Measurements from ENCODE around the gene INTS15.

Gene INTS15

GRCh38 chr7:6615723-6616555, 26.1 kb downstream of the INTS15 start:
- in situ Hi-C loops (cut with HindIII; ENCODE audit: low pct_unique_long_range_greater_than_20kb, low sequenced_read_pairs) = no loop called here
- TF ChIP-seq JUND (IDR thresholded peaks at IDR 0.05; ENCODE audit: low read depth) = no peak
- peak in 1 of 2 experiments; percentile 35 for DNase-seq (ENCODE audit: low read depth in 1 of 2, low spot score in 1 of 2)

GRCh38 chr7:6616854-6617643, 27.2 kb downstream of the INTS15 start:
- TF ChIP-seq JUND (IDR thresholded peaks at IDR 0.05; ENCODE audit: low read depth) = no peak
- in situ Hi-C loops (cut with HindIII; ENCODE audit: low pct_unique_long_range_greater_than_20kb, low sequenced_read_pairs) = no loop called here
- no peak for DNase-seq (ENCODE audit: low read depth in 1 of 2, low spot score in 1 of 2)

- in situ Hi-C loops (cut with HindIII; ENCODE audit: low pct_unique_long_range_greater_than_20kb, low sequenced_read_pairs) = no loop called here
- DNase-seq (ENCODE audit: low read depth in 1 of 2, low spot score in 1 of 2) = no peak
- no peak for TF ChIP-seq JUND (IDR thresholded peaks at IDR 0.05; ENCODE audit: low read depth)
Observed at GRCh38 chr7:6618621-6619020, 28.8 kb downstream of the INTS15 start.

- in situ Hi-C loops (cut with HindIII; ENCODE audit: low pct_unique_long_range_greater_than_20kb, low sequenced_read_pairs) = no loop called here
- DNase-seq (ENCODE audit: low read depth in 1 of 2, low spot score in 1 of 2) = no peak
- no peak for TF ChIP-seq JUND (IDR thresholded peaks at IDR 0.05; ENCODE audit: low read depth)
Observed at GRCh38 chr7:6619961-6620360, 30.1 kb downstream of the INTS15 start.

GRCh38 chr7:6621195-6622133, 31.6 kb downstream of the INTS15 start:
- in situ Hi-C loops (cut with HindIII; ENCODE audit: low pct_unique_long_range_greater_than_20kb, low sequenced_read_pairs) = no loop called here
- no peak for DNase-seq (ENCODE audit: low read depth in 1 of 2, low spot score in 1 of 2)
- no peak for TF ChIP-seq JUND (IDR thresholded peaks at IDR 0.05; ENCODE audit: low read depth)

GRCh38 chr7:6622134-6622710, 32.4 kb downstream of the INTS15 start:
- no peak for DNase-seq (ENCODE audit: low read depth in 1 of 2, low spot score in 1 of 2)
- in situ Hi-C loops (cut with HindIII; ENCODE audit: low pct_unique_long_range_greater_than_20kb, low sequenced_read_pairs) = no loop called here
- no peak for TF ChIP-seq JUND (IDR thresholded peaks at IDR 0.05; ENCODE audit: low read depth)

GRCh38 chr7:6623589-6624245, 33.9 kb downstream of the INTS15 start:
- in situ Hi-C loops (cut with HindIII; ENCODE audit: low pct_unique_long_range_greater_than_20kb, low sequenced_read_pairs) = no loop called here
- TF ChIP-seq JUND (IDR thresholded peaks at IDR 0.05; ENCODE audit: low read depth) = no peak
- DNase-seq (ENCODE audit: low read depth in 1 of 2, low spot score in 1 of 2) = no peak

- DNase-seq (ENCODE audit: low read depth in 1 of 2, low spot score in 1 of 2) = no peak
- no peak for TF ChIP-seq JUND (IDR thresholded peaks at IDR 0.05; ENCODE audit: low read depth)
- in situ Hi-C loops (cut with HindIII; ENCODE audit: low pct_unique_long_range_greater_than_20kb, low sequenced_read_pairs) = no loop called here
Observed at GRCh38 chr7:6624246-6624611, 34.4 kb downstream of the INTS15 start.

GRCh38 chr7:6628045-6628444, 38.2 kb downstream of the INTS15 start:
- in situ Hi-C loops (cut with HindIII; ENCODE audit: low pct_unique_long_range_greater_than_20kb, low sequenced_read_pairs) = no loop called here
- peak in 1 of 2 experiments; percentile 50 for DNase-seq (ENCODE audit: low read depth in 1 of 2, low spot score in 1 of 2)
- TF ChIP-seq JUND (IDR thresholded peaks at IDR 0.05; ENCODE audit: low read depth) = no peak

GRCh38 chr7:6630007-6630849, 40.4 kb downstream of the INTS15 start:
- in situ Hi-C loops (cut with HindIII; ENCODE audit: low pct_unique_long_range_greater_than_20kb, low sequenced_read_pairs) = no loop called here
- DNase-seq (ENCODE audit: low read depth in 1 of 2, low spot score in 1 of 2) = peak in 1 of 2 experiments; percentile 90
- TF ChIP-seq JUND (IDR thresholded peaks at IDR 0.05; ENCODE audit: low read depth) = no peak

GRCh38 chr7:6631605-6632004, 41.8 kb downstream of the INTS15 start:
- in situ Hi-C loops (cut with HindIII; ENCODE audit: low pct_unique_long_range_greater_than_20kb, low sequenced_read_pairs) = no loop called here
- DNase-seq (ENCODE audit: low read depth in 1 of 2, low spot score in 1 of 2) = no peak
- no peak for TF ChIP-seq JUND (IDR thresholded peaks at IDR 0.05; ENCODE audit: low read depth)

All from T47D (cell line).